Thyroid gland (tissue), 4 donors: ENCODE results near the gene SEMA4A. TPM values are rescaled to one million over a fixed set of nuclear protein-coding genes. Genes with fewer than 3 reads are reported as not detected.
A peak's percentile ranks its signal among the peaks of the same experiment; 100 is the strongest.

ENCODE experiments used
- DNase-seq, 2 donors: peaks; one replicate each; pipeline ENCODE4 v3.0.0-alpha.2; 2019
- H3K27ac ChIP-seq, 3 donors: fragments of 200-600 bp; sonication (generic); 1 replicate in 2 of 3; 2 replicates in 1 of 3; pipeline ENCODE4 v1.5.1; 2016 to 2019; ENCODE audit warnings: mild to moderate bottlenecking in 1 of 3, moderate library complexity in 1 of 3
- H3K27me3 ChIP-seq: fragments of 200-600 bp; sonication (generic); one replicate; pipeline ENCODE4 v1.5.1; 2019
- H3K36me3 ChIP-seq, 2 donors: fragments of 200-600 bp; sonication (generic); one replicate each; pipeline ENCODE4 v1.5.1; 2016 to 2019
- H3K4me1 ChIP-seq, 2 donors: fragments of 200-600 bp; sonication (generic); one replicate each; pipeline ENCODE4 v1.5.1; 2017 to 2019
- H3K4me3 ChIP-seq, 3 donors: fragments of 200-600 bp; sonication (generic); replicated peaks in 1 of 3; 1 replicate in 2 of 3; 2 replicates in 1 of 3; pipeline ENCODE4 v1.5.1; 2016; ENCODE audit warnings: mild to moderate bottlenecking in 1 of 3
- H3K9me3 ChIP-seq: fragments of 200-600 bp; sonication (generic); one replicate; pipeline ENCODE4 v1.5.1; 2017
- POLR2A ChIP-seq, 2 donors: fragments of 450-650 bp; IDR thresholded peaks; one replicate each; pipeline ENCODE4 v1.6.1; 2017; ENCODE audit warnings: antibody characterized with exemption in 2 of 2, mild to moderate bottlenecking in 2 of 2, moderate library complexity in 1 of 2
- WGBS, 2 donors: methylation state at CpG; one replicate each; pipeline ENCODE4 v1.1.5; 2017; 5-methylcytosine and 5-hydroxymethylcytosine counted together
- intact Hi-C: fragments of 100-400 bp; cut with DNase I; formaldehyde crosslinking; loops from one replicate; pipeline ENCODE4 v1.15.1; 2023
- total RNA-seq, 4 donors: library from RNA; depleted of rRNA; stranded (reverse); fragments of >200 nt; gene quantifications; one replicate each; pipeline ENCODE4 v1.2.3, GENCODE V29; 2016
- TF ChIP-seq, protein P1 (sequence below), 6 experiments: fragments of 200-600 bp in 3 of 6; fragments of 450-650 bp in 3 of 6; sonication (generic) in 3 of 6; IDR thresholded peaks; one replicate each; pipeline ENCODE4 v1.5.1; 2016 to 2019; ENCODE audit warnings: antibody characterized with exemption in 6 of 6, mild to moderate bottlenecking in 2 of 6, inconsistent platforms in 1 of 6, moderate library complexity in 1 of 6

The SEMA4A gene
- total RNA-seq, 4 donors from 2014 or later: 21.5 to 50.8 (median 37.5) TPM

GRCh38 chr1:156129687-156130577, 23.5 kb upstream of the SEMA4A start:
- Histone ChIP-seq H3K27me3 (no peaks in the 10 kb centered on the region), H3K4me3 (no peak overlapping the region), H3K36me3 (peaks cover 44 to 46% of the 10 kb centered on the region in 2 donors), H3K4me1 (peaks cover 49 to 58% of the 10 kb centered on the region in 2 donors), H3K9me3 (no peaks in the 10 kb centered on the region), H3K27ac (peak overlapping the region; percentile 89 to 98 (median 89))
- intact Hi-C loops: loop anchor here (2.0 kb wide), 1 partner anchor 33 kb away; no protein-coding TSS in a partner anchor
- WGBS, 2 donors: 41 to 42% methylated on average over 6 to 7 of the region's 7 CpGs
- DNase-seq: peak; percentile 91
- TF ChIP-seq POLR2A (IDR thresholded peaks at IDR 0.05): peak in 1 of 2 donors; percentile 32
- TF ChIP-seq, protein P1, sequence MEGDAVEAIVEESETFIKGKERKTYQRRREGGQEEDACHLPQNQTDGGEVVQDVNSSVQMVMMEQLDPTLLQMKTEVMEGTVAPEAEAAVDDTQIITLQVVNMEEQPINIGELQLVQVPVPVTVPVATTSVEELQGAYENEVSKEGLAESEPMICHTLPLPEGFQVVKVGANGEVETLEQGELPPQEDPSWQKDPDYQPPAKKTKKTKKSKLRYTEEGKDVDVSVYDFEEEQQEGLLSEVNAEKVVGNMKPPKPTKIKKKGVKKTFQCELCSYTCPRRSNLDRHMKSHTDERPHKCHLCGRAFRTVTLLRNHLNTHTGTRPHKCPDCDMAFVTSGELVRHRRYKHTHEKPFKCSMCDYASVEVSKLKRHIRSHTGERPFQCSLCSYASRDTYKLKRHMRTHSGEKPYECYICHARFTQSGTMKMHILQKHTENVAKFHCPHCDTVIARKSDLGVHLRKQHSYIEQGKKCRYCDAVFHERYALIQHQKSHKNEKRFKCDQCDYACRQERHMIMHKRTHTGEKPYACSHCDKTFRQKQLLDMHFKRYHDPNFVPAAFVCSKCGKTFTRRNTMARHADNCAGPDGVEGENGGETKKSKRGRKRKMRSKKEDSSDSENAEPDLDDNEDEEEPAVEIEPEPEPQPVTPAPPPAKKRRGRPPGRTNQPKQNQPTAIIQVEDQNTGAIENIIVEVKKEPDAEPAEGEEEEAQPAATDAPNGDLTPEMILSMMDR (IDR thresholded peaks at IDR 0.05): peak; percentile 79 to 99 (median 96)

- TF ChIP-seq, protein P1 (IDR thresholded peaks at IDR 0.05): no peak
- TF ChIP-seq POLR2A (IDR thresholded peaks at IDR 0.05): no peak
- Histone ChIP-seq H3K27ac (peak overlapping the region; percentile 89 to 98 (median 89)), H3K4me3 (no peak overlapping the region), H3K36me3 (peaks cover 50 to 52% of the 10 kb centered on the region in 2 donors), H3K4me1 (peaks cover 44 to 52% of the 10 kb centered on the region in 2 donors), H3K9me3 (no peaks in the 10 kb centered on the region), H3K27me3 (no peaks in the 10 kb centered on the region)
- intact Hi-C loops: loop anchor here (2.0 kb wide), 1 partner anchor 34 kb away; no protein-coding TSS in a partner anchor
- DNase-seq: no peak
- 82 to 83% methylated on average over 5 to 6 of the region's 6 CpGs for WGBS, 2 donors
Observed at GRCh38 chr1:156130578-156130942, 22.8 kb upstream of the SEMA4A start.

- TF ChIP-seq POLR2A (IDR thresholded peaks at IDR 0.05): no peak
- TF ChIP-seq, protein P1 (IDR thresholded peaks at IDR 0.05): no peak
- 88 to 92% methylated on average over 13 to 18 of the region's 18 CpGs for WGBS, 2 donors
- intact Hi-C loops: no loop called here
Observed at GRCh38 chr1:156134716-156135435, 18.5 kb upstream of the SEMA4A start.

GRCh38 chr1:156135930-156136871, 17.2 kb upstream of the SEMA4A start:
- no peaks in the 10 kb centered on the region for H3K9me3 ChIP-seq
- H3K36me3 ChIP-seq: peaks cover 83 to 86% of the 10 kb centered on the region in 2 donors
- intact Hi-C loops: no loop called here
- H3K4me3 ChIP-seq: no peak overlapping the region
- no peaks in the 10 kb centered on the region for H3K27me3 ChIP-seq
- peaks cover 3 to 8% of the 10 kb centered on the region in 2 donors for H3K4me1 ChIP-seq
- H3K27ac ChIP-seq: no peak overlapping the region
- WGBS, 2 donors: 95% methylated on average over 34 of the region's 34 CpGs
- DNase-seq: no peak
- TF ChIP-seq, protein P1 (IDR thresholded peaks at IDR 0.05): no peak
- no peak for TF ChIP-seq POLR2A (IDR thresholded peaks at IDR 0.05)

More at GRCh38 chr1:156134716-156135435, 18.5 kb upstream of the SEMA4A start:
- H3K27ac ChIP-seq: peak overlapping the region in 1 of 3 donors; percentile 12
- H3K36me3 ChIP-seq: peaks cover 92 to 94% of the 10 kb centered on the region in 2 donors
- H3K9me3 ChIP-seq: no peaks in the 10 kb centered on the region
- no peak overlapping the region for H3K4me3 ChIP-seq
- H3K4me1 ChIP-seq: peaks cover 4 to 9% of the 10 kb centered on the region in 2 donors
- DNase-seq: no peak
- no peaks in the 10 kb centered on the region for H3K27me3 ChIP-seq
